ENCODE results near the gene OR13C3. TPM values are rescaled to one million over a fixed set of nuclear protein-coding genes. Genes with fewer than 3 reads are reported as not detected.

The OR13C3 gene
- total RNA-seq, 2 donors from 2014 or later: not detected

GRCh38 chr9:104553261-104553660 lies 16.6 kb upstream of the OR13C3 start:
- H3K9me3 ChIP-seq (ENCODE audit: control insufficient read depth, low read length): no peaks in the 10 kb centered on the region
- H3K27me3 Mint-ChIP-seq (ENCODE audit: insufficient read depth): no peaks in the 10 kb centered on the region
- no peak overlapping the region for H3K4me3 Mint-ChIP-seq
- H3K27ac ChIP-seq (ENCODE audit: low read depth, low read length): no peak overlapping the region
- no peaks in the 10 kb centered on the region for H3K27me3 ChIP-seq (ENCODE audit: control insufficient read depth, insufficient read depth, low read length, poor library complexity, severe bottlenecking)
- no peak overlapping the region for H3K4me3 ChIP-seq (ENCODE audit: low read length)
- H3K36me3 Mint-ChIP-seq (ENCODE audit: low read depth): no peaks in the 10 kb centered on the region
- 88% methylated on average over 1 of the region's 1 CpG; no CpG with 5 or more reads in 1 of the 2 experiments for WGBS, 2 experiments (ENCODE audit: insufficient coverage in 1 of 2, insufficient read length in 1 of 2)
- H3K4me1 Mint-ChIP-seq: peaks cover 3% of the 10 kb centered on the region
- no peaks in the 10 kb centered on the region for H3K36me3 ChIP-seq (ENCODE audit: control insufficient read depth, insufficient read depth, low read length)
- peaks cover 5% of the 10 kb centered on the region for H3K9me3 Mint-ChIP-seq
- DNase-seq: no peak
- no peak for TF ChIP-seq CTCF (conservative IDR thresholded peaks at IDR 0.05)
- no peaks in the 10 kb centered on the region for H3K4me1 ChIP-seq (ENCODE audit: control insufficient read depth, insufficient read depth, low read length)
- H3K27ac Mint-ChIP-seq: no peak overlapping the region
- H3K9ac ChIP-seq (ENCODE audit: extremely low read depth, low read length, poor library complexity, severe bottlenecking): no peak overlapping the region

- H3K36me3 Mint-ChIP-seq (ENCODE audit: low read depth): no peaks in the 10 kb centered on the region
- no peak overlapping the region for H3K9ac ChIP-seq (ENCODE audit: extremely low read depth, low read length, poor library complexity, severe bottlenecking)
- H3K27me3 Mint-ChIP-seq (ENCODE audit: insufficient read depth): no peaks in the 10 kb centered on the region
- no peak for DNase-seq
- 82 to 91% methylated on average over 3 to 4 of the region's 4 CpGs for WGBS, 2 experiments (ENCODE audit: insufficient coverage in 1 of 2, insufficient read length in 1 of 2)
- H3K27ac ChIP-seq (ENCODE audit: low read depth, low read length): no peak overlapping the region
- H3K9me3 ChIP-seq (ENCODE audit: control insufficient read depth, low read length): no peaks in the 10 kb centered on the region
- H3K9me3 Mint-ChIP-seq: no peaks in the 10 kb centered on the region
- no peaks in the 10 kb centered on the region for H3K27me3 ChIP-seq (ENCODE audit: control insufficient read depth, insufficient read depth, low read length, poor library complexity, severe bottlenecking)
- TF ChIP-seq CTCF (conservative IDR thresholded peaks at IDR 0.05): no peak
- no peaks in the 10 kb centered on the region for H3K36me3 ChIP-seq (ENCODE audit: control insufficient read depth, insufficient read depth, low read length)
- H3K4me1 Mint-ChIP-seq: no peaks in the 10 kb centered on the region
- no peak overlapping the region for H3K4me3 Mint-ChIP-seq
- no peak overlapping the region for H3K4me3 ChIP-seq (ENCODE audit: low read length)
- H3K4me1 ChIP-seq (ENCODE audit: control insufficient read depth, insufficient read depth, low read length): no peaks in the 10 kb centered on the region
- no peak overlapping the region for H3K27ac Mint-ChIP-seq
These were observed 8.0 kb upstream of the OR13C3 start for GRCh38 chr9:104544644-104545043.

GRCh38 chr9:104539275-104539674 lies 2.6 kb upstream of the OR13C3 start:
- no peak overlapping the region for H3K27ac Mint-ChIP-seq
- H3K9me3 Mint-ChIP-seq: no peaks in the 10 kb centered on the region
- no peaks in the 10 kb centered on the region for H3K27me3 Mint-ChIP-seq (ENCODE audit: insufficient read depth)
- no peaks in the 10 kb centered on the region for H3K36me3 Mint-ChIP-seq (ENCODE audit: low read depth)
- no peak for TF ChIP-seq CTCF (conservative IDR thresholded peaks at IDR 0.05)
- Histone ChIP-seq H3K36me3 (ENCODE audit: control insufficient read depth, insufficient read depth, low read length) (no peaks in the 10 kb centered on the region), H3K4me3 (ENCODE audit: low read length) (no peak overlapping the region), H3K4me1 (ENCODE audit: control insufficient read depth, insufficient read depth, low read length) (no peaks in the 10 kb centered on the region), H3K9me3 (ENCODE audit: control insufficient read depth, low read length) (no peaks in the 10 kb centered on the region), H3K9ac (ENCODE audit: extremely low read depth, low read length, poor library complexity, severe bottlenecking) (no peak overlapping the region), H3K27me3 (ENCODE audit: control insufficient read depth, insufficient read depth, low read length, poor library complexity, severe bottlenecking) (no peaks in the 10 kb centered on the region), H3K27ac (ENCODE audit: low read depth, low read length) (no peak overlapping the region)
- H3K4me3 Mint-ChIP-seq: no peak overlapping the region
- H3K4me1 Mint-ChIP-seq: no peaks in the 10 kb centered on the region
- no peak for DNase-seq
- WGBS, 2 experiments (ENCODE audit: insufficient coverage in 1 of 2, insufficient read length in 1 of 2): 60 to 61% methylated on average over 1 of the region's 1 CpG
